CD4-positive, CD25-positive, alpha-beta regulatory T cell (primary cell): ENCODE results near the gene SLC4A5. TPM values are rescaled to one million over a fixed set of nuclear protein-coding genes. Genes with fewer than 3 reads are reported as not detected.

ENCODE experiments used
- ATAC-seq, 2 donors: fragments of 150-1000 bp; cut with Tn5 transposase; one replicate each; pipeline ENCODE4 v1.10.0; 2021; ENCODE audit warnings: low read depth in 2 of 2, moderate number of reproducible peaks in 2 of 2, moderate library complexity in 1 of 2
- DNase-seq, 3 donors: peaks; one replicate each; pipeline versions ENCODE4 v3.0.0 to v3.0.0-alpha.2; 2012 to 2022; ENCODE audit warnings: mixed read lengths in 1 of 3
- H3K27ac ChIP-seq: one replicate; pipeline ENCODE4 v1.7.0; 2013; ENCODE audit warnings: mild to moderate bottlenecking, low read length; ENCODE audit not compliant: insufficient read depth, poor library complexity, severe bottlenecking
- H3K27me3 ChIP-seq: one replicate; pipeline ENCODE4 v1.7.0; 2013; ENCODE audit warnings: low read length; ENCODE audit not compliant: control insufficient read depth, insufficient read depth
- H3K36me3 ChIP-seq: one replicate; pipeline ENCODE4 v1.7.0; 2013; ENCODE audit warnings: mild to moderate bottlenecking, low read length, moderate library complexity; ENCODE audit not compliant: control insufficient read depth, insufficient read depth
- H3K4me1 ChIP-seq: 2 replicates; pipeline ENCODE4 v1.7.0; 2013; ENCODE audit warnings: mild to moderate bottlenecking, low read length; ENCODE audit not compliant: insufficient read depth, control insufficient read depth, poor library complexity, severe bottlenecking
- H3K4me3 ChIP-seq: one replicate; pipeline ENCODE4 v1.7.0; 2013; ENCODE audit warnings: low read depth, mild to moderate bottlenecking, low read length, moderate library complexity
- H3K9me3 ChIP-seq, 2 experiments: 1 replicate in 1 of 2; 2 replicates in 1 of 2; pipeline ENCODE4 v1.7.0; 2013; ENCODE audit warnings: low read length in 2 of 2, mild to moderate bottlenecking in 1 of 2, moderate library complexity in 1 of 2; ENCODE audit not compliant: control insufficient read depth in 2 of 2
- H3K27ac Mint-ChIP-seq, 3 donors: one replicate each; pipeline ENCODE4 v1.8.0; 2020 to 2022; ENCODE audit warnings: mild to moderate bottlenecking in 3 of 3, mixed read lengths in 3 of 3, moderate library complexity in 2 of 3
- H3K27me3 Mint-ChIP-seq: one replicate; pipeline ENCODE4 v1.8.0; 2022; ENCODE audit warnings: mild to moderate bottlenecking, mixed read lengths
- H3K36me3 Mint-ChIP-seq: one replicate; pipeline ENCODE4 v1.8.0; 2020; ENCODE audit warnings: mixed read lengths
- H3K4me1 Mint-ChIP-seq, 4 donors: one replicate each; pipeline ENCODE4 v1.8.0; 2020 to 2022; ENCODE audit warnings: mixed read lengths in 4 of 4, mild to moderate bottlenecking in 1 of 4
- H3K4me3 Mint-ChIP-seq, 4 donors: one replicate each; pipeline ENCODE4 v1.8.0; 2020 to 2022; ENCODE audit warnings: mild to moderate bottlenecking in 4 of 4, mixed read lengths in 4 of 4, moderate library complexity in 3 of 4
- H3K9me3 Mint-ChIP-seq, 7 donors: one replicate each; pipeline ENCODE4 v1.8.0; 2020 to 2022; ENCODE audit warnings: mixed read lengths in 7 of 7, mild to moderate bottlenecking in 3 of 7, moderate library complexity in 2 of 7
- polyA plus RNA-seq, 4 donors: library from polyadenylated mRNA; unstranded; fragments of 300-500 nt; fragmentation: Illumina TruSeq; gene quantifications; one replicate each; pipeline ENCODE4 v1.2.3, GENCODE V29; 2021
- total RNA-seq: library from RNA; stranded (reverse); gene quantifications from one replicate; pipeline ENCODE4 v1.2.3, GENCODE V29; 2022

SLC4A5 gene
- total and polyA plus RNA-seq, 5 donors from 2014 or later, result 0.30 to 12.7 (median 0.85) TPM

DNA sequence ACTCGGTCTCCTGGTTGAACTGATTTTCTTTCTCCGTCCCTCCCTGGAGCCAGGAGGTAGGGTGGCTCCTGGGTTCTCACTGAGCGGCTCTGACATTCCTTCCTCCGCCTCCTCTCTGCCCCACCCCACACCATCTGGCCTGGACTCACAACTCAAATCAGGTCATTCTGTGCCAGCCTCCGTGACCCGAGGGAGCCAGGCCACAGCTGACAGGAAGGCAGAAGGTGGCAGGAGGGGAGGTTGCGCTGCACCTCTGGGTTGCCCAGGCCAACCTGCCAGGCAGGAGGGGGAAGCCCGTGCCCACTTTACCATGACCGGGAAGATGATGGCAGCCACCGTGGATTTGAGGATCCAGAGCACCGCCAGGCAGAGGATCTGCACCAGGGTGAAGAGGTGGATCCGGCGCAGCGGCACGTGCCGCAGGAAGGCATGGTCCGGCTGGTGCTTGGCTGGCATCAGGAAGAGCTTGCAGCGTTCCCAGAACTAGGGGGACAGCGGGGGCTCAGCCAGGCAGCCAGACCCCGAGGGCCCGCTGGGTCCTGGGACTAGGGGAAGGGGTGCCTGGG is 116.5 kb downstream of the SLC4A5 start:
- H3K36me3 ChIP-seq, result no peaks in the 10 kb centered on the region
- no peak overlapping the region for H3K4me3 Mint-ChIP-seq
- H3K27ac Mint-ChIP-seq, result no peak overlapping the region
- no peaks in the 10 kb centered on the region for H3K4me1 ChIP-seq
- no peaks in the 10 kb centered on the region for H3K9me3 ChIP-seq
- ATAC-seq (no peak), DNase-seq (no peak)
- no peak overlapping the region for H3K4me3 ChIP-seq
- no peak overlapping the region for H3K27ac ChIP-seq
- peaks cover 0 to 2% (median 0%) of the 10 kb centered on the region in 7 donors for H3K9me3 Mint-ChIP-seq
- peaks cover 0 to 2% (median under 1%) of the 10 kb centered on the region in 4 donors for H3K4me1 Mint-ChIP-seq
- no peaks in the 10 kb centered on the region for H3K27me3 ChIP-seq
- no peaks in the 10 kb centered on the region for H3K27me3 Mint-ChIP-seq
- peaks cover 24% of the 10 kb centered on the region for H3K36me3 Mint-ChIP-seq

DNA sequence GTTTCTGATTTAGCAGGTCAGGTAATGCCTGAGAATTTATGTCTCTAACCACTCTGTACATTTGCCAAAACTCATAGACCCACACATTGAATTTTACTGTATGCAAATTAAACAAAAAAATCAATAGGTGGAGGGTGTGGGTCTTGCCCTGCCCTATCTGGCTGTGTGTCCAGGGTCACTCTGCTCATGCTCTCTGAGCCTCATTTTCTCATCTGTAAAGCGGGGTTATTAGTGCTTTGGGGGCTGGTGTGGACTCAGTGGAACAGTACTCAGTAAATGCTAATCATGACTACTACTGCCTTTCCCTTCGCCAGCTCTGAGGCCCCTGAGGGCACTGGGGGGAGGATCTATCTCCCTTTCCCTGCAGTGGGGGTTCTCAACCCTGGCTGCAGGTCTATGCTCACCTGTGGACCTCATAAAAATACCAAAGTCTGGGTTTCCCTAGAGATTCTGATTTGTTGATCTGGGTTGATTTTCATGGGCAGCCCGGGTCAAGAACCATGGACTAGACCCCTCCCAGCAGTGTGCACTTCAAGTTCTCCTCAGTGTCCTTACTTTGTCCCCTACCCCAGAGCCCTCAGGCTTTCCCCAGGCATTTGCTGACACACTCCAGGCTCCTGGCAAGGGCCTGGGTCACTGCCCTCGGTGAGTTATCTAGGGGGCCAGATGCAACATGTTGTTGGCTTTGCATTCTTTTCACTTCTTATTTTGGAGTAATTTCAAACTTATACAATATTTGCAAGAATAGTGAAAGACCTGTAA is 117.3 kb downstream of the SLC4A5 start:
- H3K36me3 Mint-ChIP-seq, result peaks cover 19% of the 10 kb centered on the region
- Histone ChIP-seq H3K36me3 (no peaks in the 10 kb centered on the region), H3K4me3 (no peak overlapping the region), H3K27me3 (no peaks in the 10 kb centered on the region), H3K9me3 (no peaks in the 10 kb centered on the region), H3K4me1 (no peaks in the 10 kb centered on the region), H3K27ac (no peak overlapping the region)
- no peaks in the 10 kb centered on the region for H3K27me3 Mint-ChIP-seq
- DNase-seq (no peak), ATAC-seq (no peak)
- H3K27ac Mint-ChIP-seq, result peak overlapping the region in 1 of 3 donors; percentile 15
- peaks cover 0 to 2% (median 0%) of the 10 kb centered on the region in 7 donors for H3K9me3 Mint-ChIP-seq
- peaks cover 0 to 2% (median under 1%) of the 10 kb centered on the region in 4 donors for H3K4me1 Mint-ChIP-seq
- H3K4me3 Mint-ChIP-seq, result no peak overlapping the region

DNA sequence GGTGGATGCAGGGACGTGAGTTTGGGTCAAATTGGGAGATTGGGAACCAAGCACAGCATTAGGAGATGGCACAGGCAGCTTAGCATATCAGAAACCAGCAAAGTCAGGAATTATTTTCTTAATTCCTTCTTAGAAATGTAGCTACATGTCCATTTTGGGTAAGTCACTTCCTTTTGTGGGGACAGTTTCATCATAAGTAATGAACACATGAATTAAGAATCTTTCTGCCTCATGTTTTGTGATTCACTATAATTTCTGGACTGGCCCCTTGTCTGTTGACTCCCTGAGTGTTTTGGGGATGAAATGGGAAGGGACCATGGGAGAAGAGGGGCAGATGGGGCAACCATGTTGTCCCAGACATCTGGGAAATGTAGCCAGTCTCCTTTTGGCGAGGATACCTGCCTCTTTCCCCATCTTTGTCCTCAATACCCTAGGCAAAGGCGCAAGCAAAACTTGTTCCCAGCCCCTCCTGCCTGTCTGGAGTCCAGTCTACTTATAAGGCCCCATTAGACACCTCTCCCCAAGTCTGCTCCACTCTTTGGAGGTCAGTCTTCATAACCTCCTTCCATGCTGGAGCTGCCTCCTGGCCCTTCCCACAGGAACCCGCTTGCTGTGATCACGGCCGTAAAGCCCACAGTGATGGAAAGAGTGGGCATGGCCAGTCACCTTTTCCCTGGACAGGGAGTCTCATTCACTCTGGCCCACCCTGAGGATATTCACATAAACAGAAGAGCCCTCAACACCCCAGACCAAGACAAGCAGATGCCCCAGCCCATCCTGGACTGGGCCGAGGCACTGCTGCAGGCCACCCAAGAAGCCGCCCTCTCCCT is 119.1 kb downstream of the SLC4A5 start:
- DNase-seq (no peak), ATAC-seq (no peak)
- peaks cover 0 to 5% (median 2%) of the 10 kb centered on the region in 4 donors for H3K4me1 Mint-ChIP-seq
- peaks cover 16% of the 10 kb centered on the region for H3K36me3 Mint-ChIP-seq
- Histone ChIP-seq H3K27me3 (no peaks in the 10 kb centered on the region), H3K36me3 (no peaks in the 10 kb centered on the region), H3K4me1 (no peaks in the 10 kb centered on the region), H3K9me3 (no peaks in the 10 kb centered on the region), H3K27ac (no peak overlapping the region), H3K4me3 (no peak overlapping the region)
- H3K27me3 Mint-ChIP-seq, result no peaks in the 10 kb centered on the region
- no peak overlapping the region for H3K4me3 Mint-ChIP-seq
- peak overlapping the region in 1 of 3 donors; percentile 42 for H3K27ac Mint-ChIP-seq
- H3K9me3 Mint-ChIP-seq, result peaks cover 0 to 2% (median 0%) of the 10 kb centered on the region in 7 donors

DNA sequence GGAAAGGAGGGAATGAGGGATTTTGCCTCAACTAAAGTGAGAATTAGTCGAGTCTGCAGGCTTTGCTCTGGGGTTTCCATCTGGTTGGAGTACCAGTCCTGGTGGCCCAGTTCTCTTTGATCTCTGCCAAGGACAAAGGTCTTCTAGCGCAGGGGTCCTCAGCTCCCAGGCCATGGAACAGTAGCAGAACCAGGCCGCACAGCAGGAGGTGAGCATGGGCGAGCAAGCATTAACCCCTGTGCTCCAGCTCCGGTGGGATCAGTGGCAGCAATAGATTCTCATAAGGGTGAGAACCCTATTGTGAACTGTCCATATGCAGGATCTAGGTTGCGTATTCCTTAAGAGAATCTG is 120.9 kb downstream of the SLC4A5 start:
- Mint-ChIP-seq H3K36me3 (peaks cover 6% of the 10 kb centered on the region), H3K4me3 (no peak overlapping the region), H3K27me3 (no peaks in the 10 kb centered on the region), H3K9me3 (peaks cover 0 to 2% (median 0%) of the 10 kb centered on the region in 7 donors), H3K4me1 (peaks cover 0 to 5% (median 1%) of the 10 kb centered on the region in 4 donors), H3K27ac (peak overlapping the region in 1 of 3 donors; percentile 57)
- Histone ChIP-seq H3K27ac (no peak overlapping the region), H3K4me3 (no peak overlapping the region), H3K27me3 (no peaks in the 10 kb centered on the region), H3K36me3 (peaks cover 6% of the 10 kb centered on the region), H3K4me1 (no peaks in the 10 kb centered on the region), H3K9me3 (no peaks in the 10 kb centered on the region)
- ATAC-seq, result no peak
- DNase-seq, result no peak

DNA sequence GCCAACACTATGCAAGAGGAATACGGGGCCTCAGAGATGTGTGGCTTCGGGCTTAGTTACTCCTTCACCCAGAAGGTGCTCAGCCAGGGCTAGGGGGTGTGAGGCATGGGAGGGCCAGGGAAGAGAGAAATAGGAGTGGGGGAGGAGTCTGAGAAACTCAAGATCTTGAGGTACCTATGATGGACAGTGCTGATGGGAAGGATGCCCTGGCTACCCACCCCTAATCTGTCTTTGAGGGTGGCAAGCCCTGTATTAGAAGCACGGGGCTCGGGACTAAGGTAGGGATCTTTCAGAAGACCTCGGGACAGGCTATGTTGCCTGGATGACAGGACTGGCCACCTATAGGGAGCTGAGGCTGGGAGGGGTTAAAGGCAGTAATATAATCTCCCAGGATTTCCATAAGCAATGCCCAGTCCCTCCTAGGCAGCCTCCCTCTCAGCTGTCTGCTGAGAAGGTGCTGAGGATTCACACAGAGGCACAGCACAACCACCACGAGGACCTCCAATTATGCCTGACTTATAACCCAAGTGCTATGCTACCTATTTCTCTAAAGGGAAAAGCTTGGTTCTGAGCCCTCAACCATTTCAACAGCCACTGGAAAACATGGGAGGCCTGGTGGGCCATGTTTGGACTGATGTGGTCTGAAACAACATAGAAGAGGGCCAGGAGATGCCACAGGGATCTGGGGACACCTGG is 121.5 kb downstream of the SLC4A5 start:
- no peaks in the 10 kb centered on the region for H3K27me3 ChIP-seq
- H3K9me3 ChIP-seq, result no peaks in the 10 kb centered on the region
- H3K27ac ChIP-seq, result no peak overlapping the region
- peaks cover 6% of the 10 kb centered on the region for H3K36me3 ChIP-seq
- Mint-ChIP-seq H3K27ac (peak overlapping the region in 1 of 3 donors; percentile 63), H3K27me3 (no peaks in the 10 kb centered on the region), H3K4me1 (peaks cover 0 to 5% (median 1%) of the 10 kb centered on the region in 4 donors), H3K36me3 (peaks cover 5% of the 10 kb centered on the region), H3K9me3 (peaks cover 0 to 2% (median 0%) of the 10 kb centered on the region in 7 donors), H3K4me3 (no peak overlapping the region)
- ATAC-seq (no peak), DNase-seq (no peak)
- no peak overlapping the region for H3K4me3 ChIP-seq
- no peaks in the 10 kb centered on the region for H3K4me1 ChIP-seq

DNA sequence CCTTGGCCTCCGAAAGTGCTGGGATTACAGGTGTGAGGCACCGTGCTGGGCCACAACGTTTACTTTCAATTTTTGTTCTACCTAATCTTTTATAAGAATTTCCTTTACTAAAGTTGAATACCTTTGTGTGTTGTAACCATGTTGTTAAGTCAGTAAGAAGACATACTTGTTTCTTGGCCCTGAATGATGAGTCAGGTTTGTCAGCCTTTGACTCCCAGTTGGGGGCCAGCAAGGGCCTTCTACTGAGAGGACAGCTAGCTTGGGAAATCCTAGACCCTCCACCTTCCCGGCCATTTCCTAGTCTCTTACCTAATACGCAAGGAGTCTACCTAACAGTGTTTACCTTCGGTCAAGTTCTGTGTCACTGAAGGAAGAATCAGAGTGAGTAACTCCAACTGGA is 122.1 kb downstream of the SLC4A5 start:
- ATAC-seq, result no peak

DNA sequence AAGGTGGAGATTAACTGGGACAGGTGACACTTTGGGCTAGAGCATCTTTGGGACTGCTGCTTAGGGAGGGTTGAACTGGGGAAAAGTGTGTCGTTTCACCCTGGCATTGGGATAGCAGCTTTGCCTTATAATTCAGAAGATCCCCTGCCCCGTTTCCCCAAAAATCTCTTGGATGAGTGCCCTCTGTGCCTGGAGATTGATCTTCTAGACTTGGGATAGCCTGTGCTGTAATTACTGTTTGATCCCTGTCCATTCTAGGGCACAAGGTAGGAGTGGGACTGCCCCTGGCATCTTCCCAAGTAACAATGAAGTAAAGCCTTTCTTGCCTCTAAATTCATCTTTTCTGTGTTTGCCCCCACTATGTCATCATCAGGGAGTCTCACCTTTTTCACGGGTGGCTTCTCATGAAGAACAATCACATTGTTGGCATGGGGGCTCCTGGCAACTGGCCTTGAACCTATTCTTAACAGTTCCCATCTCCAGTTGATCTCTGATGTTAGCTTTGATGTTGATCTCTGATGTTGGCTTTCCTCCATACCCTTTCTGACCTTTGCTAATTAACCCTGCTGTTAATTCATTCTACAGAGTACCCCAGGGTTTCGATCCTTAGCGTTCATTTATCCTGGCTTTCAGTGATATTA is 123.2 kb downstream of the SLC4A5 start:
- H3K9me3 ChIP-seq, result no peaks in the 10 kb centered on the region
- peaks cover 22% of the 10 kb centered on the region for H3K36me3 ChIP-seq
- H3K9me3 Mint-ChIP-seq, result no peaks in the 10 kb centered on the region
- DNase-seq (no peak), ATAC-seq (no peak)
- peaks cover 0 to 5% (median 1%) of the 10 kb centered on the region in 4 donors for H3K4me1 Mint-ChIP-seq
- H3K4me1 ChIP-seq, result no peaks in the 10 kb centered on the region
- no peaks in the 10 kb centered on the region for H3K27me3 ChIP-seq
- H3K4me3 Mint-ChIP-seq, result no peak overlapping the region
- H3K27ac Mint-ChIP-seq, result peak overlapping the region in 1 of 3 donors; percentile 81
- H3K4me3 ChIP-seq, result no peak overlapping the region
- no peak overlapping the region for H3K27ac ChIP-seq
- peaks cover 7% of the 10 kb centered on the region for H3K36me3 Mint-ChIP-seq
- H3K27me3 Mint-ChIP-seq, result no peaks in the 10 kb centered on the region

More for the DNA sequence above, 122.1 kb downstream of the SLC4A5 start:
- H3K27me3 ChIP-seq, result no peaks in the 10 kb centered on the region
- Mint-ChIP-seq H3K36me3 (peaks cover 4% of the 10 kb centered on the region), H3K27ac (no peak overlapping the region), H3K4me1 (peaks cover 0 to 5% (median 1%) of the 10 kb centered on the region in 4 donors), H3K4me3 (no peak overlapping the region), H3K27me3 (no peaks in the 10 kb centered on the region), H3K9me3 (no peaks in the 10 kb centered on the region)
- no peak for DNase-seq
- H3K27ac ChIP-seq, result no peak overlapping the region
- H3K4me3 ChIP-seq, result no peak overlapping the region
- H3K4me1 ChIP-seq, result no peaks in the 10 kb centered on the region
- H3K9me3 ChIP-seq, result no peaks in the 10 kb centered on the region
- H3K36me3 ChIP-seq, result peaks cover 13% of the 10 kb centered on the region
